DND-41 (cell line): ENCODE data around the gene LYRM4.

Experiments
- EZH2 ChIP-seq: IDR thresholded peaks from 3 replicates; pipeline ENCODE4 v1.6.1; 2012; ENCODE audit warnings: borderline replicate concordance, low read depth, mild to moderate bottlenecking, moderate library complexity, low read length, inconsistent platforms; ENCODE audit not compliant: severe bottlenecking
- TF ChIP-seq, protein P1 (sequence below): IDR thresholded peaks from 2 replicates; pipeline ENCODE4 v1.5.1; 2012; ENCODE audit warnings: borderline replicate concordance, low read length, moderate library complexity, mild to moderate bottlenecking; ENCODE audit not compliant: poor library complexity, severe bottlenecking; ENCODE audit errors: extremely low read depth

DNA sequence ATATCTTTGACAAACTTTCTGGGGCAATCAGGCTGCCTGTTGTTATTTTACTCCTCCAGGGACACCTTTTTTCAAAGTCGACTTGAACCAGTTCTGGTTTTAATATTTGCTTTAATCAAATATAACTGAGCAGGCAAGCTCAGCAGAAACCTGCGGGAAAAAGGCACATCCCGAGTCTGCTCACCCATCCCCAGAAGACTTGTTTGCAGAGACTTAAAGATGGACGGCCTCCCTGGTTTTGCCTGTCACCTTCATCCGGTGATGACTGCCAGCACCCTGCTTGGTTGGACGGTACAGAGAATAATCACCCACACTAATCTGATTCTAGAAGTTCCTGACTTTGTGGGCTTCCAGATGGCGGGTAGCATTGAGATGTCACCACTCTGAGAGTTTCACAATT is 138.8 kb downstream of the LYRM4 start:
- TF ChIP-seq, protein P1, sequence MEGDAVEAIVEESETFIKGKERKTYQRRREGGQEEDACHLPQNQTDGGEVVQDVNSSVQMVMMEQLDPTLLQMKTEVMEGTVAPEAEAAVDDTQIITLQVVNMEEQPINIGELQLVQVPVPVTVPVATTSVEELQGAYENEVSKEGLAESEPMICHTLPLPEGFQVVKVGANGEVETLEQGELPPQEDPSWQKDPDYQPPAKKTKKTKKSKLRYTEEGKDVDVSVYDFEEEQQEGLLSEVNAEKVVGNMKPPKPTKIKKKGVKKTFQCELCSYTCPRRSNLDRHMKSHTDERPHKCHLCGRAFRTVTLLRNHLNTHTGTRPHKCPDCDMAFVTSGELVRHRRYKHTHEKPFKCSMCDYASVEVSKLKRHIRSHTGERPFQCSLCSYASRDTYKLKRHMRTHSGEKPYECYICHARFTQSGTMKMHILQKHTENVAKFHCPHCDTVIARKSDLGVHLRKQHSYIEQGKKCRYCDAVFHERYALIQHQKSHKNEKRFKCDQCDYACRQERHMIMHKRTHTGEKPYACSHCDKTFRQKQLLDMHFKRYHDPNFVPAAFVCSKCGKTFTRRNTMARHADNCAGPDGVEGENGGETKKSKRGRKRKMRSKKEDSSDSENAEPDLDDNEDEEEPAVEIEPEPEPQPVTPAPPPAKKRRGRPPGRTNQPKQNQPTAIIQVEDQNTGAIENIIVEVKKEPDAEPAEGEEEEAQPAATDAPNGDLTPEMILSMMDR: no peak
- TF ChIP-seq EZH2: no peak
